ENCODE results near the gene KCND2. TPM values are rescaled to one million over a fixed set of nuclear protein-coding genes. Genes with fewer than 3 reads are reported as not detected.
"Not testable (repeated sequence)": the region's sequence is repeated elsewhere in the genome, so short reads cannot be mapped to it uniquely, and the experiment has no call there.

The KCND2 gene
- total RNA-seq, 1 donor from 2014 or later = 0.40 TPM

DNA sequence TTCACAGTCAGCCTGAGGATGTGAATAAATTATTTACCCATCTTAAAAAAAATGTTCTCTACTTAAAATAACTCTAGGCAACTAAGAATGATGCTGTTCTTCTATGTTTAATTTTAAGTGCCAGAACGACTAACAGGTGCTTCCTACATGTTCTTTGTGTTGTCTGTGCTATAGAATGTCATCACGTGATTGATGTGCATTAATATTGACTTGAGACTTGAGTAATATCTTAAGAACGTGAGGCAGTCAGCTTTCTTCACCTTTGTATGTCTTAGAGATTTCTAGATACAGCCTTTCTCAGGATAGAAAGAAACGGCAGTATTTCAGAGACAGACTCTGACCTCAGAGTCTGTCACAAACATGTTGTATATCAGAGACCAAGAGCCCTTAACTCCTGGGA, 274.6 kb downstream of the KCND2 start:
- no peak for DNase-seq (ENCODE audit: low spot score)

DNA sequence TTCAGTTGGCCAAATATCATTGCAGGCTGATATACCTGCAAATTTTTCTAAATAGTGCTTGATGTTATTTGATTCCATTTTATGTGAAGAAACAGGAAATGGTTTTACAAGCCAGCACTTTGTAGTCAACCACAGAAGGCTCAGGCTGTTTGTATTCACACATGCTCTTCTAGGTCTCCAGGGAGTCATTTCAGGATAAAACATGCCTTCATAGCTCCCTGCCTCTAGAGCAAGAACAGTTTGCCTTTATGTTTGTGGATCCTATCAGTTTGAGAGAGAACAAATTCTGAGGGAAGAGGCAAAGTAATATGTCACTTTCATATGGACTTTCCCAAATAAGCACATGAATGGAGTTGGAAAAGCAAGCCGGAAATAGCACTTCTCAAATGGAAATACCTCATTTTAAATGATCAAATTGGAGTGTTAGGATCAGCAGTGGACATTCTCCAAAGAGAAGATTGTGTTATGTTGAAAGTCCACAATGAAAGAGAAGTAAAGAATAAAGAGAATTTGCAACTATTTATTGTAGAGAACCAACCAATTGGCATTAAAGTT, 277.6 kb downstream of the KCND2 start:
- ATAC-seq (no peak), DNase-seq (ENCODE audit: low spot score) (no peak)
- intact Hi-C loops (cut with DNase I) = no loop called here

More for the DNA sequence above, 274.6 kb downstream of the KCND2 start:
- no peak for ATAC-seq
- intact Hi-C loops (cut with DNase I) = no loop called here

- DNase-seq (ENCODE audit: low spot score) = no peak
- no peak for ATAC-seq
- intact Hi-C loops (cut with DNase I) = no loop called here
Measured at GRCh38 chr7:120553491-120553890, 280.5 kb downstream of the KCND2 start.

DNA sequence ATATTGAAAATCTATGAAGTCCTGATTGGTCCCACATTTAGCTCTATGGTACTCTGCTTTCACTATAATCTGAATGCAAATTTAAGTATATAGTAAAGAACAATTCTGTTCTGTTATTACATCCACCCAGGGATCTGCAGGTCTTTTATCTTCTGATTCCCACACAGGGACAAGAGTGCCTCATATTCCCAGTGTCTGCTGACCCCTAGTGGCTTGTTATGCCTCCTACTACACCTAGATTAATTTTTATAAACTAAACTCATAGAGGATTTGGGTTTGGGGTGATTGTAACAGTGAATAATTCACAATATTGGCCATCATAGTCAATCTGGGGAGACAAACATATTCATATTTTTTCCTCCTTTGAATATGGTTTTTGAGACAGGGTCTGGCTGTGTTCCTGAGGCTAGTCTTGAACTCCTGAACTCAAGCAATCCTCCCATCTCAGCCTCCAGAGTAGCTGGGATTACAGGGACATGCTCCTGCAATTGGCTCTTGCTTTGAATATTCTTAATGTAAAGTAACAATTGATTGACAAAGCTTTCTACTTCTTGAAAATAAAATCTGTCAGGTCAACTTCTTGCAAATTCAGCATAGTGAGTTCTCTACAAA, 282.1 kb downstream of the KCND2 start:
- ATAC-seq = no peak

DNA sequence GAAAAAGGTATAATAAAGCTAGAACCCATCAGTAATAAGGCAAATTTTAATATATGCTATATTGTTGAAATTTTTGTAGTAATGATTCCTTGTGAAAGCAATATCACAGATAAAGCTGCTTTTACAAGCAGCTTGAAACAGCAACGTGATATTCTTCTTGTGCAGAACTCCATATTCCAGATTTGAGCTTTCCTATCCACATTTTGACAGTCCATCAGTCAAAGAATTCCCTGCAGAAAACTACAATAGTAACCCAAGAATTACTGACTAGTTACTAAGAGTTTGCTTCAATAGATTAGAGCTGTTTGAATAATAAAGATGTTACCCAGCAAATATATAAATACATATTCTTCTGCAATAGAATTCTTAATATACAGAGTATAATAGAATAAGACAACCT, 291.2 kb downstream of the KCND2 start:
- intact Hi-C loops (cut with DNase I) = loop anchor here (2.0 kb wide), 1 partner anchor 49 kb away; no protein-coding TSS in a partner anchor
- no peak for ATAC-seq
- DNase-seq (ENCODE audit: low spot score) = no peak

More for the DNA sequence above, 282.1 kb downstream of the KCND2 start:
- DNase-seq (ENCODE audit: low spot score) = no peak
- intact Hi-C loops (cut with DNase I) = no loop called here

- DNase-seq (ENCODE audit: low spot score) (no peak), ATAC-seq (no peak)
- intact Hi-C loops (cut with DNase I) = no loop called here
Measured at GRCh38 chr7:120567204-120567603, 294.2 kb downstream of the KCND2 start.

DNA sequence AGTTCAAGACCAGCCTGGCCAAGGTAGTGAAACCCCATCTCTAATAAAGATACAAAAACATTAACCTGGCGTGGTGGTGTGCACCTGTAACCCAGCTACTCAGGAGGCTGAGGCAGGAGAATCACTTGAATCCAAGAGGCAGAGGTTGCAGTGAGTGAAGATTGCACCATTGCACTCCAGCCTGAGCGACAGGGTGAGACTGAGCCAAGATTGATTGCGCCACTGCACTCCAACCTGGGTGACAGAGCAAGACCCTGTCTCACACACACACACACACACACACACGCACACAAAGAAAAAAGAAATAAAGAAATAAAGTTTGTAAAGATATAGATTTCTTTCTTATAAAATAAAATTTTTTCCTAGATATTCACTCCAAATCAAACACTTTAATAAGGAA, 305.7 kb downstream of the KCND2 start:
- ATAC-seq; intact Hi-C loops (cut with DNase I); DNase-seq (ENCODE audit: low spot score): not testable (repeated sequence)

GRCh38 chr7:120582916-120583315, 309.9 kb downstream of the KCND2 start:
- ATAC-seq (no peak), DNase-seq (ENCODE audit: low spot score) (no peak)
- intact Hi-C loops (cut with DNase I) = no loop called here

DNA sequence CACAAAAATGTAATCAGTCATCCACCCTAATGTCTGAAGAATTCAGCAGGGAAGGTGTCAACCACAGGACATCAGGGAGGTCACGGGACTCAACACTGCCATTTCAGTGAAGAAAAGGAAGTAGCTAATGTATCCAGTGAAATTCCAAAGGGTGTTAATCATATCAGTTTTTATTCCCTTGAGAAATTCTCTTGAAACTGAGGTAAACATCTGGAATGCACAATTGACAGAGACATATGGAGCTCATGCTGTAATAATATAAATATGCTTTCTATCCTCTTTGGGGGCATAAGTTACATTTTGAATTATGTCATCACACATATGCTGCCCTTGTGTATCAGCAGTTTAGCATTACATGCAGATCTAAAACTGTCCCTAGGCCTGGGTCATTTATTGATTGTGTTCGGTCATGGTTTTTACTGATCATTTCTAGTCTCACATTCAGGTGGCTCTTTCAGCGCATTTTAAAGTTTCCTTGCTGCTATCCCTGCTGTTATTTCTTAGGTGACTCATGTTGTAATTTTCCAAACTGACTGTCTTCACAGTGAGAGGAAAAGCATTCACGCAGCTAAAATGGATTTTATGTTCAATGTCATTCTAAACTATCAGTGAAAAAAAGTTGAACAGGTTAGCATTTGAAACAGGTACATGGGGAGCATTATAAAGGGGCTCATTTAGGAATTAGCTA, 311.1 kb downstream of the KCND2 start:
- DNase-seq (ENCODE audit: low spot score) (no peak), ATAC-seq (no peak)
- intact Hi-C loops (cut with DNase I) = no loop called here

- intact Hi-C loops (cut with DNase I) = no loop called here
- no peak for DNase-seq (ENCODE audit: low spot score)
- no peak for ATAC-seq
Measured at GRCh38 chr7:120586571-120586970, 313.6 kb downstream of the KCND2 start.

- ATAC-seq (no peak), DNase-seq (ENCODE audit: low spot score) (no peak)
- intact Hi-C loops (cut with DNase I) = no loop called here
Measured at GRCh38 chr7:120587243-120587642, 314.3 kb downstream of the KCND2 start.

GRCh38 chr7:120588416-120588815, 315.4 kb downstream of the KCND2 start:
- ATAC-seq (no peak), DNase-seq (ENCODE audit: low spot score) (no peak)
- intact Hi-C loops (cut with DNase I) = no loop called here

DNA sequence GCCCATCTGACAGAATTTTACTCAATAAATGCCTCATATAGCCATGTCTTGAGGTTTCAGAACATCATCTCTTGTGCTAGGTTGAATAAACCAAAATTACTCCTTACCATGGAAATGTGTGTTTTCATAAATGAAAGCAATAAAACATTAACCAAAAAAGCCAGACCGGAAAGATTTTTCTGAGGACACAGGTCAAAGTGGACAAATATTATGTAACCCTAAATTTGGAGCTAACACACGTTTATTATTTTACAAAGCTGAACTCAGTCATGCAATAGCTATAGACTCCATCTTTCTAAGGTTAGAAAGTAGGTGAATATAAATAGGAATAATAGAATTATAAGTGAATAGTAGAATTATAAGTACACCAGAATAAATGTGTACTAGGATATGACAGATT, 315.9 kb downstream of the KCND2 start:
- no peak for ATAC-seq
- no peak for DNase-seq (ENCODE audit: low spot score)
- intact Hi-C loops (cut with DNase I) = no loop called here

DNA sequence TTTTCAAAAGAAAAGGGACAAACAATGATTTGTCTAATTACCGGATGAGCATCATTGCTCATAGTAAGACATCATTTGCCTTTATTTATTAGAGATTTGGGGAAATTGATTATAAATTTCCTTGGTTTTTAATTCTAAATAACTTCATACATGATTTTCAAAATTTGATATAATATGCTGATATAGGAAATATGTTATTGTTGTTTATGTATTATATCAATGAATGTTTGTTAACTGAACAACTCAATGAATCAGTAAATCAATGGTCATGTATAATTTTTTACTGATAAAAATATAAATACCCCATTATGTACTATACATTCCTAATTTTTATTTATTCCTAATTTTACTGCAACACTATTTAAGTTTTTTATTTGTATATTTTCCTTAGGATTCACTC, 327.6 kb downstream of the KCND2 start:
- ATAC-seq = no peak

DNA sequence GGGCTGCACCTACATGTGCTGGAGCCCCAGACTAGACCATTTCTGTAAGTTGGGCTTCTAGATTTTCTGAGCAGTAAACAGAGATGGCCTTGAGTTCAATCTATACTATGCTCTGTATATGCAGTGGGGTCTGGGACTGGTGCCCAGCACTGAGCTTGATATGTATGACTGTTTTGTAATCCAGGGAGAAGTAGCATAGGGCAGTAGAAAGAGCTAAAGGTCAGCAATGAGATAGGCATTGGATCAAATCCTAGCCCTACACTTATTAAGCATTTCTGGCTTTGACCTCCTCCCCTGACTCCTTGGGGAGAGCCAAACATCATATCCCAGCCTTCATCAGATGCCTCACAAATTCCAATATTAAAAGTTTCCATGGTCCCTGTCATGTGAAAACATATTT, 330.4 kb downstream of the KCND2 start:
- DNase-seq (ENCODE audit: low spot score) = no peak
- intact Hi-C loops (cut with DNase I) = no loop called here
- no peak for ATAC-seq

More for the DNA sequence above, 327.6 kb downstream of the KCND2 start:
- intact Hi-C loops (cut with DNase I) = no loop called here
- no peak for DNase-seq (ENCODE audit: low spot score)

DNA sequence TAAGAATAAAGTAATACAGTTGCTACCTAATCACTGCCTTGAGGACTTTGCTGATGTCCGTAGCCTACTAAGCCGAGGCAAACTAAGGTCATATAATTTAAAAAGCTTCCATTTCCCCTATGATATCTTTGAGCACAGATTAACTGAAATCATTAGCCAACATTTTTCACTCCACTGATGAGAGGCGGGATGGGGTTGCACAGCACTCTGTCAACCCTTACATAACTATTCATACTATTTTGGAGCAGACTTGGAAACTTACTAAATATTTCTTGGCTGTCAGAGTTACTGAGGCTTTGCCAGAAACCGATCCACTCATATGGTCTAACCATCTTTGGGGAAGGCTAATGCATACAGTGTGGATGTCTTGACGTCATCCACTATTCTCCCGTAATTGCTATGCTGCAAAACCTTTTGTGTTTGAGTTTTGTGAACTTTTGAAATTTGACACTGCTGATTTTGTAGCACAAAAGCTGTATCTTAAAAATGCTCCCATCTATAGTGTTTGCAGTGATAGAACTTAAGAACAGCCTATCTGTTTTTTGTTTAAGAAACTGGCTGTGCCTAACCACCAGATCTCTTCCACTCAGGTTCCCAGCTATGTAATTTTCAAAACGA, 336.3 kb downstream of the KCND2 start:
- intact Hi-C loops (cut with DNase I) = no loop called here
- DNase-seq (ENCODE audit: low spot score) = no peak
- no peak for ATAC-seq

- ATAC-seq = no peak
- intact Hi-C loops (cut with DNase I) = loop anchor here (2.0 to 5.0 kb wide), 2 partner anchors 47 to 275 kb away; no protein-coding TSS in a partner anchor
- DNase-seq (ENCODE audit: low spot score) = no peak
Measured at GRCh38 chr7:120611975-120612374, 339.0 kb downstream of the KCND2 start.

GRCh38 chr7:120615703-120616102, 342.7 kb downstream of the KCND2 start:
- no peak for DNase-seq (ENCODE audit: low spot score)
- intact Hi-C loops (cut with DNase I) = no loop called here
- ATAC-seq = no peak

GRCh38 chr7:120617275-120617674, 344.3 kb downstream of the KCND2 start:
- no peak for ATAC-seq
- intact Hi-C loops (cut with DNase I) = no loop called here

DNA sequence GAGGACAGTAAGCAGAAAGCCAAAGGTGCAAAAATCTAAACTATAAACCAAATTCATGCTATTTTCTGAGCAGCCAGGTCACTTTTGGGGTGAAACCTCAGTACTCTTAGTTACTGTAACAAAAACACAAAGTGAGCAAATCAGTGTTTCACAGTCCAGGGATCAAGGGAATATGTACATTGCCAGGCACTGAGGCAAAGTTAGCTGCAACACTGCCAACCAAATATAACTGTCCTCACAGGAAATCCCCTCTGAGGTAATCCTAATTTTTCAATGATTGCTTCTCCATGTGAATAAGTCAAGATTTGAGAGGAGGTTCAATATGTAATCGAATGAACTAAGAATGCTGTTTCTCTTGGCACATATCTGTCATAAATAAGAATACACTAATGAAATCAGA, 355.3 kb downstream of the KCND2 start:
- intact Hi-C loops (cut with DNase I) = no loop called here
- no peak for ATAC-seq
- DNase-seq (ENCODE audit: low spot score) = no peak

More at GRCh38 chr7:120617275-120617674, 344.3 kb downstream of the KCND2 start:
- DNase-seq (ENCODE audit: low spot score) = no peak

Data from sciatic nerve (tissue), 2 donors.